ENCODE measurements around the gene BTBD17. TPM values are rescaled to one million over a fixed set of nuclear protein-coding genes. Genes with fewer than 3 reads are reported as not detected.
"Not testable (repeated sequence)": the region's sequence is repeated elsewhere in the genome, so short reads cannot be mapped to it uniquely, and the experiment has no call there.

The BTBD17 gene
- total and polyA plus RNA-seq, 12 donors: not detected

DNA sequence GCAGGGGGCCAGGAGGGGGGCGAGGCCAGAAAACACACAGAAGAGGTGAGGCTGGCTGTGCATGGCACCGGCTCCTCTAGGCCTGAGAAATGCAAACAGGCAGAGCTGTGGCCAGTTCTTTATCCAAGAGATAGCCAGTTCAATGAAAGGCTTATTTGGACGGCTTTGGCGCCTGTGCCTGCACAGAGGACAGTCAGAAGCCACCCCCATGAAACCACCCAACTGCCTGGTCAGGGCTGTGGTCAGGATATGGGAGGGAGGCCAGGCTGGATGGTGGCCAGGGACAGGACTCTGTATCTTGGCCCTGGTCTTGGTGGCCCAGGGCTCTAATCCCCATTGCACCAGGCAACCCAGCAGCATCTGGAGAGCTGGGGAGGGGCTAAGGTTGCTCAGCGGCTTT, 45.7 kb upstream of the BTBD17 start:
- intact Hi-C loops (cut with DNase I): no loop called here
- H3K4me1 ChIP-seq: peaks cover 0 to 4% (median 0%) of the 10 kb centered on the region in 9 donors
- no peak overlapping the region for H3K4me3 ChIP-seq
- ATAC-seq (no peak), DNase-seq (no peak)
- TF ChIP-seq, protein P1, sequence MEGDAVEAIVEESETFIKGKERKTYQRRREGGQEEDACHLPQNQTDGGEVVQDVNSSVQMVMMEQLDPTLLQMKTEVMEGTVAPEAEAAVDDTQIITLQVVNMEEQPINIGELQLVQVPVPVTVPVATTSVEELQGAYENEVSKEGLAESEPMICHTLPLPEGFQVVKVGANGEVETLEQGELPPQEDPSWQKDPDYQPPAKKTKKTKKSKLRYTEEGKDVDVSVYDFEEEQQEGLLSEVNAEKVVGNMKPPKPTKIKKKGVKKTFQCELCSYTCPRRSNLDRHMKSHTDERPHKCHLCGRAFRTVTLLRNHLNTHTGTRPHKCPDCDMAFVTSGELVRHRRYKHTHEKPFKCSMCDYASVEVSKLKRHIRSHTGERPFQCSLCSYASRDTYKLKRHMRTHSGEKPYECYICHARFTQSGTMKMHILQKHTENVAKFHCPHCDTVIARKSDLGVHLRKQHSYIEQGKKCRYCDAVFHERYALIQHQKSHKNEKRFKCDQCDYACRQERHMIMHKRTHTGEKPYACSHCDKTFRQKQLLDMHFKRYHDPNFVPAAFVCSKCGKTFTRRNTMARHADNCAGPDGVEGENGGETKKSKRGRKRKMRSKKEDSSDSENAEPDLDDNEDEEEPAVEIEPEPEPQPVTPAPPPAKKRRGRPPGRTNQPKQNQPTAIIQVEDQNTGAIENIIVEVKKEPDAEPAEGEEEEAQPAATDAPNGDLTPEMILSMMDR (IDR thresholded peaks at IDR 0.05): no peak
- H3K9me3 ChIP-seq: peaks cover 0 to 3% (median 0%) of the 10 kb centered on the region in 11 donors
- peaks cover 0 to 6% (median 0%) of the 10 kb centered on the region in 7 donors for H3K27me3 ChIP-seq
- WGBS, 2 donors: 87 to 91% methylated on average over 5 of the region's 5 CpGs
- H3K27ac ChIP-seq: no peak overlapping the region
- no peaks in the 10 kb centered on the region for H3K36me3 ChIP-seq

DNA sequence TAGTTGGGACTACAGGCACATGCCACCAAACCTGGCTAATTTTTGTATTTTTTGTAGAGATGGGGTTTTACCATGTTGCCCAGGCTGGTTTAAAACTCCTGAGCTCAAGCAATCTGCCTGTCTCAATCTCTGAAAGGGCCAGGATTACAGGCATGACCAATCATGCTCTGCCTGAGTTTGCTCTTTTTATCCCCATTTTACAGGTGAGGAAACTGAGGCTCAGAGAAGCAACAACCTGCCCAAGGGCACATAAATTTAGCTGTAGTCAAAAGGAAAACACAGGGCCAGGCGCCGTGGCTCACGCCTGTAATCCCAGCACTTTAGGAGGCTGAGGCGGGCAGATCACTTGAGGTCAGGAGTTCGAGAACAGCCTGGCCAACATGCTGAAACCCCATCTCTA, 43.6 kb upstream of the BTBD17 start:
- not testable (repeated sequence) for H3K27ac ChIP-seq
- whole genome bisulfite sequencing, 2 donors: 97 to 98% methylated on average over 5 of the region's 5 CpGs

DNA sequence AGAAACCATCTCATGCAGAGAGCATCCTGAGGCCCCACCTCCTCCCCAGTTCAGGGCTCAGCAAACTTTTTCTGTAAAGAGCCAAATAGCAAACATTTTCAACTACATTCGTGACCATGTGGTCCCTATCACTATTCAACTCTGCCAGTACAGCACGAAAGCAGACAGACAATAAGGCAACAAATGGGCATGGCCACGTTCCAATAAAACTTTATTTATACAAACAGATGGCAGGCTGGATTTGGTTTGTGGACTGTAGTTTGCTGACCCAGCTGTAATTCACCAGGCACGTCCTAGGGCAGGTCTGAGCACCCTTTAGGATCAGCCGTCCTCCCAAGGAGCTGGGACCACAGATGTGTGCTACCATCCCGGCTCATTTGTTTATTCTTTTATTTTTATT, 43.1 kb upstream of the BTBD17 start:
- Histone ChIP-seq H3K27me3 (peaks cover 0 to 6% (median 0%) of the 10 kb centered on the region in 7 donors), H3K27ac (no peak overlapping the region), H3K4me1 (peaks cover 0 to 4% (median 0%) of the 10 kb centered on the region in 9 donors), H3K9me3 (no peaks in the 10 kb centered on the region), H3K36me3 (no peaks in the 10 kb centered on the region), H3K4me3 (no peak overlapping the region)
- 88 to 91% methylated on average over 6 of the region's 6 CpGs for WGBS, 2 donors
- intact Hi-C loops (cut with DNase I): no loop called here
- no peak for ATAC-seq
- TF ChIP-seq, protein P1 (IDR thresholded peaks at IDR 0.05): no peak
- no peak for DNase-seq

More for the DNA sequence above, 43.6 kb upstream of the BTBD17 start:
- H3K27me3 ChIP-seq; ATAC-seq; H3K4me1 ChIP-seq; intact Hi-C loops (cut with DNase I); H3K4me3 ChIP-seq; H3K9me3 ChIP-seq; H3K36me3 ChIP-seq; DNase-seq: not testable (repeated sequence)

DNA sequence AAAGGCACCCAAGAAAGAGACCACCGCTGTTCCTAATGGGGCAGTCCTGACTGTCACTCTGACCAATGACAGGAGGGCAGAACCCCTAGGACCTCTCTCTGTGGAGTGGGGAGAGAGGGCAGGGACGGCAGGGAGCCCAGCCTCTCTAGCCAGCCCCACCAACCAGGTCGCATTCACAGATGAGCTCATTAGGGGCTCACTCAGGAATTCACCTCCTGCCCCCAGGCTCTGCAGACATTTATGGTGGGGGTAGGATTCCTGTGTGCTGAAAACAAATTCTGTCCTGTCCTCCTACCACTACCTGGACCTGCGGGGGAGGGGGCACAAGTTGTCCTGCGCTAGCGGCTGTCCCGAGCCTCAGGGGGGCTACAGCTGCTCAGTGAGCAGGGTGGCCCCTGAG, 42.5 kb upstream of the BTBD17 start:
- H3K36me3 ChIP-seq: no peaks in the 10 kb centered on the region
- no peak overlapping the region for H3K4me3 ChIP-seq
- no peak for DNase-seq
- peaks cover 0 to 6% (median 0%) of the 10 kb centered on the region in 7 donors for H3K27me3 ChIP-seq
- H3K4me1 ChIP-seq: peaks cover 0 to 4% (median 0%) of the 10 kb centered on the region in 9 donors
- TF ChIP-seq, protein P1 (IDR thresholded peaks at IDR 0.05): no peak
- H3K27ac ChIP-seq: no peak overlapping the region
- 49 to 50% methylated on average over 7 of the region's 7 CpGs for WGBS, 2 donors
- H3K9me3 ChIP-seq: no peaks in the 10 kb centered on the region
- intact Hi-C loops (cut with DNase I): no loop called here
- ATAC-seq: no peak

DNA sequence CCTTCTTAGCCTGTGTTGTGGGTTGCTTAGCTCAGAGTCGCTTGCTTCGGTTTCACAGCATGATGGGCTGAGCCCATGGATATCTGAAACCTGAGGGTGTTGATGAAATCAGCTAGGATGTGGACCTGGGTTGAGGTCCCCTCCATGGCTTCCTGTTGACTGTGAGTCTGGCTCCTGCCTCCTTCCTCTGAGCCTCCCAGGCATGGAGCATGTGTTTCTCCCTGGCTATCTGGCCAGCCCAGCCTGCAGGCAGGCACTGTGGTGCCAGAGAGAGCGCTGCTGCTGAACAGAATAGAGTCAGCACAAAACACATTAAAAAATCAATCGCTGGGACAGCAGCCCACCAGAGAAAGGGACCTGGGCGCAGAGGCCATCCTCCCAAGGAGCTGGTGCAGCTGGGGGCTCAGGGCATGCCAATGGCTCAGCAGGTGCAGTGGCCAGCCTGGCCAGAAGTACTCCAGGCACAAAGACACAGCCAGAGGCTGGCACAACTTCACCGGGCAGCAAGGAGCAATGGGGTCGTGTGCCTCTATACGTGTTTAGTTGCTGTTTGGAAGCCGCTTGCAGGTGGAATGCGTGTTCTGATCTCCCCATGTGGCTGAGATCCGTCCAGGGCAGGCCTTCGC, 42.0 kb upstream of the BTBD17 start:
- Histone ChIP-seq H3K4me1 (peaks cover 0 to 4% (median 0%) of the 10 kb centered on the region in 9 donors), H3K9me3 (no peaks in the 10 kb centered on the region), H3K27ac (no peak overlapping the region), H3K4me3 (no peak overlapping the region), H3K27me3 (peaks cover 0 to 6% (median 0%) of the 10 kb centered on the region in 7 donors), H3K36me3 (no peaks in the 10 kb centered on the region)
- DNase-seq (no peak), ATAC-seq (peak in 1 of 8 donors; percentile 14)
- TF ChIP-seq, protein P1 (IDR thresholded peaks at IDR 0.05): no peak
- WGBS, 2 donors: 60 to 65% methylated on average over 12 of the region's 12 CpGs
- intact Hi-C loops (cut with DNase I): no loop called here

Measured in heart right ventricle (tissue), 16 donors.